Effector CD8-positive, alpha-beta T cell (primary cell): Measurements from ENCODE around the gene DTYMK.

ENCODE experiments used
- DNase-seq: peaks from one replicate; lab custom pipeline; 2025; lab: John Stamatoyannopoulos, UW

Gene DTYMK

DNA sequence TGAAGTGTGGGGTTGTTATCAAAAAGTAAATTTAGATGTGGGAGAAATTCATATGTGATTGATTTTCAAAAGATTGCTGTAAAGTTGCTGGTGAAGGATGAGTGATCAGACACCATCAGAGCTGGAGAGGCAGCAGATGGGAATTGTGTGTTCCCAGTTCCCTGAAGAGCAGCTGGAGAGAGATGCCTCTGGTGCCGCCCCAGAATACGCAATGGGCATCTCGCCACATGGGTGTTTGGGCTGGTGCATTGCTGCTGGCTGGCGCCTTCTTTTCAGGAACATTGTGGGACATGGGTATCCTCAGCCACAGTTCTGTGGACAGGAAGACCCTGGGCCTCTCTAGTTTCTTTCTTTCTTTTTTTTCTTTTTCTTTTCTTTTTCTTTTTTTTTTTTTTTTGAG, 37.2 kb downstream of the DTYMK start:
- no peak for DNase-seq

DNA sequence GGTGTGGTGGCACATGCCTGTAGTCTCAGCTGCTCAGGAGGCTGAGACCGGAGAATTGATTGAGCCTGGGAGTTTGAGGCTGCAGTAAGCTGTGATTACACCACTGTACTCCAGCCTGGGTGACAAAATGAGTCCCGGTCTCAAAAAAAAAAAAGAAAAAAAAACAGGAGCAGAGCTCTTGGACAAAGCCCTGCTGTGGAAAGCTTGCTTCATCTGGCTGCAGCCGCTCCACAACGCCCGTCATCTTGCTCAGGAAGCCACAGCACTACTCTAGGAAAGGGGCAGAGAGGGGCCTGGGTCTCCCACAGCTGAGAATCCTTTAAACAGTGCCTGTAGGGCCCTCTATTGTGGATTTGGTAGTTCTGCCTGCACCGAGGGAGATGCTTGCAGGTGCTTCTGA, 38.2 kb downstream of the DTYMK start:
- no peak for DNase-seq

DNA sequence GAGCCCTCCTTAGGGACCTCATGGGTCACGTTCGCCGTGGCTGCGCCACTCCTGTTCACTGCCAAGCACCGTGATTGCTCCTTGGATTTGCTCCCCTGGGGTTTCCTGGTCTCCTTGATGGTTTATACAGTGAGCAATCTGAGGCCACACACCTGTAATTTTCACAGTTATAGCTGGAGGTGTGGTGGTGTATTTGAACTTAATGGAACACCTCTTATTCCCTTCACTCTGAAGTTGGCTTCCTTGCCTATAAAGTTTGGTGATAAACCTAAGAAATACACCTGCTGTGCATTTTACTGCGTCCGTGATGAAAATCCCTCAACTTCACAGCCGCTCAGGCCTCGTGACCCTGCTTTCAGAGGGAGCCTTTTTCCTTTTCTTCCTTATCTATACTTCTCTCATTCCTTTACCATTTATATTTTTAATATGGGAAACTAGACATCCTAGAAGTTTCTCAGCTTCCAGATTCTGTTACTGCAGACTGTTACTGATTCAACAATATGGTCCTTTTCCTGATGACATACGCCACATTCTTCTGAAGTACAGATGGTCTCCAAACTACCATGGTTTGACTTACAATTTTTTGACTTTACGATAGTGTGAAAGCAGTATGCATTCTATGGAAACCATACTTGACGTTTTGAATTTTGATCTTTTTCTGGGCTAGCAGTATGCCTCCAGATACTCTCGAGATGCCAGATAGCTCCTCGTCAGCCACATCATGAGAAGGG, 40.5 kb downstream of the DTYMK start:
- DNase-seq = no peak

DNA sequence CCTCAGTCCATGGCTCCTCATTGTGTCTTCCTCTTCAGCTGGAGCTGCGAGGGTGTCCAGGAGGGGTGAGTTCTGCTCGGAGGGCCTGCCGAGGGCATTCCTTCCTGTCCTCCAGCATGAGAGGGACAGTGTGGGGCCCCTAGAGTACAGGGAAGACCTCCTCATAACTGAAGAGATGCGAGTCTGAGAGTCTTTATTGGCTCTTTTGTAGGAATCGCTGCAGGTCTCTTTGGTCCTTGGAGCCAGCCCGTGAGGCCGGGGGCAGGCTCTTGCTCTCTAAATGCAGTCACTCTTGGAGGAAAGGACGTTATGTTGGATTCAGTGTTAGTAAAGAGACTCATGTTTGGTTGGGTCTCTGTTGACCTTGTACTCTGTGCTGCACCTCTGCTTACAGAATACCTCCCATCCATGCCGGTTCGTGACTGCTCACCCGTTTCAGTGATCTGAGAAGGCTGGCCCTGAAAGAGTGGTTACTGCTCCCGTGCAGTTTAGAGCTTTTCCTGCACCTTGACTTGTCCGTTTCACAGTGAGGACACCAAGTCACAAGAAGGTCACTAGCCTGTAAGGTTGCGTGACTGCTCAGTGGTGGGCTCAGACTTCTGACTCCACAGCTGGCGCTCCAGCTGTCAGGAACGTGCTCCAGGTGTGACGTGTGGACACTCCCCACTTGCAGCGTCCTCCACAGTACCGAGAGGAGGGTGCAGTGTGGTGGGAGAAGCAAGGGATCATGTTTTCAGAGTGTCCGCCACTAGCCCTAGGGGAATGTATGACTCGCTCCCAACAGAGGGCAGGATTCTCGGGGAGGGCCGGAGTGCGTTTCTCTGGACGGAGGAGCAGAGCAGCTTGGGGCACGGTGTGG, 41.3 kb downstream of the DTYMK start:
- no peak for DNase-seq

DNA sequence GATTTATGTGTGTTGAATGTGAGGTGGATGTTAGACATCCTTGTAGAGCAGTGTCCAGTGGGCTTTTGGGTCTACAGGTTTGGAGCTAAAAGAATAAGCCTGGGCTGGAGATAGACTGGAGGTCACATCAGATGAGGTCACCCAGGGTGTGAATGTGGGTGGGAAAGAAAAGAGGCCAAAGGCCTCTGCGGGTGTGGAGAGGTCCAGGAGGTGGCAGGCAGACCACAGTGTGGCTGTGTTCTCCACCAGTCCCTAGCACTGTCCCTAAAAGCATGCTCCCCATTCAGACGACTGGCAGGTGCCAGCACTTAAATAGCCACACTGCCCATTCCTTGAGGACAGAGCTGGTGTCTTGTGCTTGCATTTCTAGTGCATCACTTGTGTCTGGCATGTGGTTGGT, 45.0 kb downstream of the DTYMK start:
- DNase-seq = no peak

DNA sequence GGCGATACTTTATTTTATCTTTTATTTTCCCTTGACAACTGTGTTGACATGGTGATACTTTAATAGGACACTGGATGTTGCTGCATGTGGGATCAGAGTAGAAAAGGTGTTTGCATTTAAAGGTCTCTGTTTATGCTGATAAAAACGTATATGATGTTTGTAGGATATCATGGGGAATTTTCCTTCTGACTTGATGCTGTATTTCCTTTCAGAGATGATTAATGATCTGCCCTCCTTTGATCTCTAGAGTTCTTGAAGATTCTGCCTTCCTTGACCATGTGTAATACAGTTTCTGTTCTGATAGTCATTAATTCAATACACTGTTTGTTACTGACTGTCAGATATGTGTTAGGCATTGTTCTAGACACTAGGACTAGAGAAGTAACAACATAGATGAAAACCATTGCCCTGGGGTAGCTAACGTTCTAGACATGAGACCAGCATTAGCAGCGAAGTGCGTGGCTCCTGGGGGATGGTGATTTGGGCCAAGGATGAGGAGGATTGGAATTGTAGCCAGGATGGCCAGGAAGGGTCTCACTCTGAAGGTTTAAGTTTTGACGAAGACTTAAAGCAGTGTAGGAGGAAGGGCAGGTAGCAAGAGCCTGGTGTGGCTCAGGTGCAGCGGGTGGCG, 46.3 kb downstream of the DTYMK start:
- DNase-seq = no peak

DNA sequence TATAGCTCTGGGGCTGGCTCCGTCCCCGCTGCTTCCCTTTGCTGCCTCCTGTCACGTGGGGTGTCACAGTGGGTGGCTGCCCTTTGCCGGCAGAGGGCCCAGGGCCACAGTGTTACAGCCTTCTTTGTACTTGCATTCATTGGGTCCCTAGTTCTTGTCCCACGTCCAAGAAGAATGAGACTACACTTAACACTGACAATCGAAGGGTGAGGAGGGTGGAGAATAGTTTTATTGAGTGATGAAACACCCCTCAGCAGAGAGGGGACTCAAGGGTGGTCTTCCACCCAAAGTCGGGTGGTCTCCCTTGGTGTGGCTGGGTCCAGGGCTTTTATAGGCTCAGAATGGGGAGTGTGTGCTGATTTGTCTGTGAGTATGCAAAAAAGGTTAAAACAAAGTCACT, 47.2 kb downstream of the DTYMK start:
- DNase-seq = no peak

DNA sequence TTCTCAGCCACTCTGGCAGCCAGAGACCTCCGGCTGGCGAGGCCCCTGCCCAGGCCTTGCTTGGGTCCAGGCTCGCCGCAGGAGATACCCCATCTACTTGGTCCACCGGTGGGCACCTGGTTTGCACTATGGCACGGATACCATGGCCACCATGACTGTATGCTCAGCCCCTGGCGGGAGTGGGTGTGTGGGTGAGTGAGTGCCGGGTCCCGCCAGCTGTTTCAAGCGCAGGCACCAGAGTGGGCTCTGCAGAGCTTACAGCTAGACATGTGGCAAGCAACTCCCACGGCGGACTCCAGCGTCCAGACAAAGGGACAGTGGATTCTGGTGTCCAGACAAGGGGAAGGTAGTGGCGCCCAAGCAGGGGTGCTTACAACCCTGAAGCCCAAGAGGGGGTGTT, 47.7 kb downstream of the DTYMK start:
- no peak for DNase-seq

DNA sequence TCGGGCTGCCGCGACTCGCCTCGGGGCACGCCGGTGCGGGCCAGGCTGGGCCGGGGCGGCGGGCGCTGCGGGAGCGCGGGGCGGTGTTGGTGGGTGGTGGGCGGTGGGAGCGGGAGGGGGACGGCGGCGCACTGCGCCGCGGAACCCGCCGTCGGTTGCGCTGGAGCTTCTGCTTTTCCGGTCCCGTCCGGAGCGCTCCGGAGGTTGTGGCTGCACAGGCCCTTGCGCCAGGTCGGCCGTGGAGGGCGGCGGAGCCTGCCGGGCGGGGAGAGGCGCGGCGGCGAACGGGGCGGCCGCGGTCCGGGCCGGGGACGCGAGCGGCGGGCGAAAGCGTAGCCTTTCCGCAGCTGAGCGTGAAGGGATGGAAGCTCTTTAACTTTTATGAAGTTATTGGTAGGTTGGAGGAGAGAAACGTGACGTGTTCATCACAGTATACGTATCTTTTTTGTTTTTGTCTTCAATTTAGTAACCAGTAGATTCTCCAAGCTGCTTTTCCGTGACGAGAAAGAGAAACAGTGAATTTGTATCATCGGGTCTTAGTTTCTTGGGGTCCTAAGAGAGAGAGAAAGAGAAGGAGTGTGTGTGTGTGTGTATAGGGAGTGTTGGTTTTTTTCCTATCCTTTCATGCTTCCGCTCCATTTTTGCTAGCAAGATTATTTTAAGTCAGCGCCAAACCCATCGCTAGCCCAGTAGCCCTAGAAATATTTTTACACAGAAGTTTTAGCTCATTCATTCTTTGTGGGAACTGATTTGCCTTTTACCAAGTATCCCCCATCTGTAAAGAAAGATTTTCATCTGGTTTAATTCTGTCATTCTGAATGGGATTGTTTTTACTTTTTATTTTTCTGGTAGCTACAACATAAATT, 48.6 kb downstream of the DTYMK start:
- no peak for DNase-seq

DNA sequence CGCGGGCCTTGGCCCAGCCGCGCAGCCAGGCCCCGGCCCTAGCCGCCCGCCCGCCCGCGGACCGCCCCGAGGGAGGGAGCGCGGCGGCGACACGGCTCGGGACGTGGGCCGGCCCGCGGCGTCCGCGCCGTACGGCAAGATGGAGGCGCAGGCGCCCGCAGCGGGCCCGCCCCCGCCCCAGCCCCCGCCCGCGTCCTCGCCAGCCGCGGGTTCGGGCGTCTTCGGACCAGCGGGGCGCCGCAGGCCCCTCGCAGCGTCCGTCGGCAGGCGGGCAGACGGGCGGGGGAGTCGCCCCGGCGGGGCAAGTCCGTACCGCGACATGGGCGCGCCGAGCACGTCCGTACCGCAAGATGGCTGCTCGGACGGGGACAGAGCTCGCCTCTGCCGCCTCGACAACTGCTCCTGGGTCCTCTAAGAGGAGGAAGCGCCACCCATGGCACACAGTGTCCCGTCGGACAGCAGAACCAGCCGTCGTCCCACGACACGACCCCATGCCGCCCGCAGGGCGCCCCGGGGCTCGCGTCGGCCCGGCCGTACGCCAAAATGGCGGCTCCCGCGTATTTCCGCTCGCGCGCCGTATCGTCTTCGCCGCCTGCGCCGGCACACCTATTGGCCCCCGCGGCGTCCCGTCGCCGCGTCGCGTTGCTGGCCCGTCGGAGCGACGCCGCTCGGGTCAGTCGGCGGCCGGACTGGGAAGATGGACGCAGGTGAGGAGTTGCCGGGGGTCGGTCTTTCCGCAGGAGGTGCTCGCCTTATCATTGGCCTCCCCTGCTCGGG, 49.4 kb downstream of the DTYMK start, which contains the start of the genes ATG4B and THAP4:
TSS of gene ATG4B (plus strand) at position 676 of the 777 bp plus-strand sequence. CDS start at position 698, 22 bp downstream.
TSS of gene THAP4 (minus strand) at position 141 of the 777 bp plus-strand sequence. CDS start 141 bp downstream, outside the sequence.
- DNase-seq = peak; percentile 56

DNA sequence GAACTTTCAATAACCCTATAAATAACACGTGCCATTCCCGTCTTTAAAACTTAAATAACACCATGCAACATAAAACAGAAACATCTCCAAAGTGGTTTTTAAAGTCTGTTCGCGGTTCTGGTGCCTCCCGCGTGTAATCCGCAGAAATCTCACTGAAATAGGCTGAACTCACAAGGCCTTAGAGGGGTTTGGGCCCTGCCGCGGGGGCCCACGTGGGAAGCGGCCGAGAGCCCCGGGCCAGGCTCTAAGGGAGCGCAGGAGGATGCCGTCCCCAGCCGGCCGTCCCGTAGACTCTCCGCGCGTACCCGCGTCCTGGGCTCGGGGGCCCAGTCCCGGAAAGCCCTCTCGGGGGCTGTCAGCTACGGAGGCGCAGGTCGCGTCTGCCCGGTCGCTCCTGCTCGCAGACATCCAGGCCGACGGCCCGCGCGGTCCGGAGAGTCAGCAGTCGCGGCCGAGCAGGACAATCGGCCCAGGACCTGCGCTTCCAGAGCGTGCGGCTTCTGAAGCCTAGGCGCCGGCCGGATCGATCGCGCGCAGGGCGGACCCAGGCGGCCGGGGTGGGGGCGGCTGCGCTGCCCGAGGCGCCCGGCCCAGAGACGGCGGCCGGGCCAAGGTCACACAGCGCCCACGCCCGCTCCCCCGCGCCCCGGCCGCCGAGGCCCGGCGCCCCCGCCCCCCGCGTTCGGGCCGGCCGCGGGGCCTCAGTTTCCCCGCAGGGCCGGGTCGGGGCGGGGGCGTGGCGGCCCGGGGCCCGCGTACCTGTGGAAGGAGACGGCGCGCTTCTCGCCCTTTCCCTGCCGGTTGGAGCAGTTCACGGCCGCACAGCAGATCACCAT, 50.2 kb downstream of the DTYMK start:
- DNase-seq = no peak

DNA sequence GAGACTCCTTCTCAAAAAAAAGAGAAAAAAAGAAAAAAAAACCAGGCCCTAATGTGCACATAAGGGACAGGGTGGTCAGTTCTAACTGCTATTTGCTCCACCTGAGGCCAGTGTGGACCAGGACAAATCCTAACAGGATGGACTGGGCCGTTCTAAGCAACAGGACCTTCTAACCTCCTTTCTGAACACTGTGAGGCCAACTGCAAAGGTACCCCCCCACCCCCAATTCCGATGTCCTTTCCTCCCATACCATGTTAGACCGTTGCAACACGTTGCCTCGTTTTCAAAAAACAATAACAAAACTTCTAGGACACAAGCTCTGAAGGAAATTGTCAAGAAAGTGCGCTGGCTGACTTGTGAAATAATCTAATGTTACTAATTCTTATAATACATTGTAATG, 50.9 kb downstream of the DTYMK start:
- no peak for DNase-seq

DNA sequence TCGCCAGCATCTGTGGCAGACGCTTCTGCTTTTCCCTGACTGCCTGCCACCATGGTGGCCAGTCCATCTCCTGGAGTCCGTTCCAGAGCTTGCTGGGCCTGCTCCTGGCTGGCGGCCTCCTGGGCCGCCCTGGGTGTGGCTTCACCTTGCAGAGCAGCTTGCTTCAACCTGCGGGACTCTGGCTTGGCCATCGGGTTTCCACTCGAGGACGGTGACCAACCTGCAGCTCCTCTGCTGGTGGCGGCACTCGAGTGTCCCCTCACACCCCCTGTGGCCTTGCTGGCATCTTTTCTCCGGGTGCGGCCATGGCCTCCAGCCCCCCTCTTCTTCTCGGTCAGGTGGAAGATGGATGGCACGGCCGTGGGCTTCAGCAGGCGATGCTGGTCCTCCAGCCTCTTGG, 53.1 kb downstream of the DTYMK start:
- no peak for DNase-seq

DNA sequence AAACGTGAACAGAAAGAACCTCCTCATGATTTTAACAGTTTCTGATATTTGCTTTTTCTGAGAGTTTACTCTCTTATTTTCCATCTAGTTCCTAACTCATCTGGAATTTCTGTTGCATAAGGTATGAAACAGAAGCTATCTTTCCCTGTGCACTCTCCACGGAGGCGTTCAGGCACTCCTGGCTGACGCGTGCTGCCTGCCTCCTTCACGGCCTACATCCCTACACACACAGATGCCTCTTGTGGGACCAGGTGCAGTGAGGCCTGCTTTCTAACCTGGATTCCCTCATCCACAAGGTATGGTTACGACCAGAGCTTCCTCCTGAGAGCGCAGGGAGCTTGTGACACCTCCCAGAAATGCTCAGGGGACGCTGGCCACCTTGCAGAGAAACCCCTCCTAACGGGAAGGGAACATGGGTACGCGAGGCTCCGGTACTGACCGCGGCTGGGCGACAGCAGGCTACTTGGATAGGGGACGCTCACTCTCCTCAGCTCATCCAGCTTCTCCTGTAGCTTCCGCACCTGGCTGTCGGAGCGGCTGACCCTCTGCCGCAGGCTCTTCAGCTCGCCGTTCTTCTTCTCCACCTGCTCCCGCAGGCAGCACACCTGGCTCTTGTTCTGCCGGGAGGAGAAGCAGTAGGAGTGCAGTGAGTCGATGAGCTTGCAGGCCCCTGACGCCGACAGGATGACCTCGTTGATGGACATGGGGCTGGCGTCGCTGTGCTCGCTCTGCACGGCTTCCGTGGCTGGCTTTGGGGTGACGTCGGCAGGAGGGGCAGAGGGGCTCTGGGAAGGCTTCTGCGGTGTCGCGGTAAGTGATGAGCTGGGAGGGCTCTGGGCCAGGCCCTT, 53.9 kb downstream of the DTYMK start:
- no peak for DNase-seq

DNA sequence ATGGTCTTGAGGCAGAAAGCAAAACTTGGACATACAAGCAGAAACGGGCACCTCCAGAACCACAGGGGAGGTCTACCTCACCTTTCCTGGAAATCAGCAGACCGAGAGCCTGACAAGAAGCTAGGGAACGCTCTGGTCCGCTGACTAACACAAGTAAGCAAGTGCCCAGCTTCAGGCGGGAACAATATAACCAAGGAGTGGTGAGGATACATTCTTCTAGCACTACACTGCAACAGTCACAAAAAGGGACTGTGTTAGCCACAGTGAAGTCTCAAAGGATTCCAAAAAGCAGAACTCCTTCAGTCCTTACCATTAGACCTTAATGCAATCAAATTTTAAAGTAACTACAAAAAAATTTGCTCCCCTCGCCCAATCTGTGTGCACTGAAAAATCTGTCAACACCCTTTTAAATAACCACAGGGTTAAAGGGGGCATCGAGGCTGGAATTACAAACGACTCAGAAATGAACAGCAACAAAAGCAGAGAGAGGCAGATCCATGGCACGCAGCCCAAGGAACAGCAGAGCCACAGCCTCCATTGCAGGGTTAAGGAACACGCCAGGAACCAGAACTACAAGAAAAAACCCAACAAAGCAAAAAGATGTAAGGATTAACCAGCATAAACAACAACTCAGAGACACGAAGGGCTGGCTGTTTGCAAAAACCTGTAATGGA, 56.7 kb downstream of the DTYMK start:
- DNase-seq = no peak

DNA sequence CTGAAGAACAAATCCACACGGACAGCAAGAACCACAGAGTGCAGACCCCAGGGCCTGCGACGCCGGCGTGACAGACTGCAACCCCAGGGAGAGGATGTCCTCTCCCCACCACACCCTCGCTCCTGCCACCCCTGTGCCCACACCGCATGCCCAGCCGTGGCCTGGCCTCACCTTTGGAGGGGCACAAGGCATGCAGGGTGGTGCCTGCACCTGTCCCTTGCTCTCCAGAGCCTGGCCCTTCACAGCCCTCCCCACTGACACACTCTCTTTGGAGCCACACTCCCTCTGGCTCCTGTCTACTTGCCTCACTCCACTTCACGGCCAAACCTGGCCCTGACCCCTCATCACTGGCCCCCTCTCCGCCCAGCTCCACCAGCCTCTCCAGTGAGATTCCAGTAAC, 58.9 kb downstream of the DTYMK start:
- no peak for DNase-seq
